K562 (cell line): ENCODE measurements around the gene MAP7D1.

Experiments used
- CTCF ChIP-seq, 3 experiments: IDR thresholded peaks in 2 of 3; conservative IDR thresholded peaks in 1 of 3; 2 replicates each; pipeline ENCODE4 v1.5.1; 2011 to 2012; ENCODE audit warnings: low read length in 3 of 3, mild to moderate bottlenecking in 3 of 3, control low read depth in 2 of 3, improper control_type of control experiment in 1 of 3, inconsistent platforms in 1 of 3, low read depth in 1 of 3, mixed read lengths in 1 of 3, moderate library complexity in 1 of 3; ENCODE audit not compliant: insufficient read depth in 2 of 3
- SIN3B ChIP-seq: fragments of 450-650 bp; IDR thresholded peaks from 2 replicates; pipeline ENCODE4 v1.6.1; 2017; ENCODE audit warnings: low read depth, mild to moderate bottlenecking, moderate library complexity

GRCh38 chr1:36179220-36179600 lies 23.2 kb downstream of the MAP7D1 start:
- TF ChIP-seq SIN3B = no peak
- TF ChIP-seq CTCF (IDR thresholded peaks at IDR 0.05 in 2 of 3, conservative IDR thresholded peaks at IDR 0.05 in 1 of 3; ENCODE audit: insufficient read depth in 2 of 3, low read depth in 1 of 3, low read length in 3 of 3) = no peak
